GM18951 (cell line): ENCODE data around the gene TEPSIN.

Experiments
- POLR2A ChIP-seq: IDR thresholded peaks from 4 replicates; pipeline ENCODE4 v1.6.1; 2011; ENCODE audit warnings: mild to moderate bottlenecking; ENCODE audit not compliant: insufficient read length, insufficient read depth; ENCODE audit errors: extremely low read depth
- in situ Hi-C: fragments of 300-500 bp; cut with MboI; formaldehyde crosslinking; loops from one replicate; pipeline ENCODE4 v1.12.0; 2022; ENCODE audit warnings: low sequenced_read_pairs, mixed read lengths, inconsistent platforms; ENCODE audit not compliant: unreplicated experiment

TEPSIN gene

GRCh38 chr17:81243333-81243664 is 4.4 kb upstream of the TEPSIN start:
- no peak for TF ChIP-seq POLR2A
- in situ Hi-C loops: no loop called here

- no peak for TF ChIP-seq POLR2A
- in situ Hi-C loops: no loop called here
Measured at GRCh38 chr17:81242421-81243332, 3.8 kb upstream of the TEPSIN start.

GRCh38 chr17:81241648-81242420 is 3.0 kb upstream of the TEPSIN start:
- in situ Hi-C loops: no loop called here
- no peak for TF ChIP-seq POLR2A

GRCh38 chr17:81241203-81241602 is 2.3 kb upstream of the TEPSIN start:
- in situ Hi-C loops: no loop called here
- no peak for TF ChIP-seq POLR2A

- in situ Hi-C loops: no loop called here
- no peak for TF ChIP-seq POLR2A
Measured at GRCh38 chr17:81240761-81241160, 1.9 kb upstream of the TEPSIN start.

- in situ Hi-C loops: no loop called here
- peak; percentile 38 for TF ChIP-seq POLR2A
Measured at GRCh38 chr17:81239714-81240555, 1.1 kb upstream of the TEPSIN start.

- no peak for TF ChIP-seq POLR2A
- in situ Hi-C loops: no loop called here
Measured at GRCh38 chr17:81238490-81238814, 403 bp downstream of the TEPSIN start.

GRCh38 chr17:81237591-81238489 is 1.0 kb downstream of the TEPSIN start:
- in situ Hi-C loops: no loop called here
- no peak for TF ChIP-seq POLR2A

- in situ Hi-C loops: no loop called here
- TF ChIP-seq POLR2A: no peak
Measured at GRCh38 chr17:81236784-81237183, 2.1 kb downstream of the TEPSIN start.

GRCh38 chr17:81235822-81236740 is 2.8 kb downstream of the TEPSIN start:
- no peak for TF ChIP-seq POLR2A
- in situ Hi-C loops: no loop called here
